Choroid plexus epithelial cell (primary cell): ENCODE data around the gene ROCK2.

Experiments used
- DNase-seq: peaks from one replicate; pipeline ENCODE4 v3.0.0-alpha.2; 2010; ENCODE audit warnings: low read depth
- H3K4me3 ChIP-seq: 2 replicates; pipeline ENCODE4 v1.5.1; 2011; ENCODE audit warnings: low read depth, mild to moderate bottlenecking, control low read depth, low read length, moderate library complexity
- CTCF ChIP-seq: conservative IDR thresholded peaks from 2 replicates; pipeline ENCODE4 v1.5.1; 2011; ENCODE audit warnings: low read depth, mild to moderate bottlenecking, control low read depth, inconsistent platforms, low read length, moderate library complexity

ROCK2 gene

GRCh38 chr2:11279398-11279797, 65.0 kb downstream of the ROCK2 start:
- no peak for DNase-seq
- no peak for TF ChIP-seq CTCF
- H3K4me3 ChIP-seq, result no peak overlapping the region

- H3K4me3 ChIP-seq, result no peak overlapping the region
- no peak for DNase-seq
- TF ChIP-seq CTCF, result no peak
These were observed 66.2 kb downstream of the ROCK2 start for GRCh38 chr2:11278219-11278618.

- no peak for TF ChIP-seq CTCF
- no peak overlapping the region for H3K4me3 ChIP-seq
- DNase-seq, result no peak
These were observed 68.5 kb downstream of the ROCK2 start for GRCh38 chr2:11275910-11276309.

- TF ChIP-seq CTCF, result no peak
- DNase-seq, result peak; percentile 85
- no peak overlapping the region for H3K4me3 ChIP-seq
These were observed 73.5 kb downstream of the ROCK2 start for GRCh38 chr2:11270891-11271290.

GRCh38 chr2:11267931-11268330, 76.5 kb downstream of the ROCK2 start:
- H3K4me3 ChIP-seq, result no peak overlapping the region
- TF ChIP-seq CTCF, result no peak
- DNase-seq, result no peak

- no peak for TF ChIP-seq CTCF
- no peak overlapping the region for H3K4me3 ChIP-seq
- no peak for DNase-seq
These were observed 79.6 kb downstream of the ROCK2 start for GRCh38 chr2:11264818-11265217.

- DNase-seq, result no peak
- no peak for TF ChIP-seq CTCF
- H3K4me3 ChIP-seq, result no peak overlapping the region
These were observed 80.4 kb downstream of the ROCK2 start for GRCh38 chr2:11264007-11264406.
